Trophoblast cell (in vitro differentiated cells and primary cell): ENCODE measurements around the gene CYB5B.
"Not testable (repeated sequence)": the region's sequence is repeated elsewhere in the genome, so short reads cannot be mapped to it uniquely, and the experiment has no call there.

Source experiments
- DNase-seq, 2 donors: peaks; one replicate each; pipeline ENCODE4 v3.0.0-alpha.2; 2016
- H2AFZ ChIP-seq: 2 replicates; pipeline ENCODE4 v1.6.1; 2013; ENCODE audit warnings: low read length, moderate library complexity, mild to moderate bottlenecking; ENCODE audit not compliant: insufficient read depth, poor library complexity
- H2AK5ac ChIP-seq: 2 replicates; pipeline ENCODE4 v1.6.1; 2013; ENCODE audit warnings: mild to moderate bottlenecking, low read length
- H2BK120ac ChIP-seq: 2 replicates; pipeline ENCODE4 v1.6.1; 2013; ENCODE audit warnings: low read length, mild to moderate bottlenecking, moderate library complexity; ENCODE audit not compliant: insufficient read depth, poor library complexity
- H2BK12ac ChIP-seq: 2 replicates; pipeline ENCODE4 v1.6.1; 2013; ENCODE audit warnings: mild to moderate bottlenecking, low read length, moderate library complexity
- H2BK5ac ChIP-seq: 2 replicates; pipeline ENCODE4 v1.6.1; 2013; ENCODE audit warnings: low read length, low read depth, moderate library complexity, mild to moderate bottlenecking; ENCODE audit not compliant: poor library complexity
- H3K14ac ChIP-seq: 2 replicates; pipeline ENCODE4 v1.6.1; 2013; ENCODE audit warnings: mild to moderate bottlenecking, low read length
- H3K18ac ChIP-seq: 2 replicates; pipeline ENCODE4 v1.6.1; 2013; ENCODE audit warnings: mild to moderate bottlenecking, low read length
- H3K23ac ChIP-seq: 2 replicates; pipeline ENCODE4 v1.6.1; 2013; ENCODE audit warnings: low read length
- H3K27ac ChIP-seq: 2 replicates; pipeline ENCODE4 v1.5.1; 2013; ENCODE audit warnings: low read depth, mild to moderate bottlenecking, inconsistent platforms, low read length, moderate library complexity
- H3K27me3 ChIP-seq: 2 replicates; pipeline ENCODE4 v1.6.1; 2013; ENCODE audit warnings: inconsistent platforms, mild to moderate bottlenecking, low read length, moderate library complexity; ENCODE audit not compliant: insufficient read depth
- H3K36me3 ChIP-seq, 2 experiments: 1 replicate in 1 of 2; 2 replicates in 1 of 2; pipeline ENCODE4 v1.6.1; 2013; ENCODE audit warnings: low read length in 2 of 2, mild to moderate bottlenecking in 2 of 2, moderate library complexity in 1 of 2; ENCODE audit not compliant: insufficient read depth in 2 of 2, control insufficient read depth in 1 of 2
- H3K4ac ChIP-seq: 2 replicates; pipeline ENCODE4 v1.6.1; 2013; ENCODE audit warnings: low read depth, mild to moderate bottlenecking, low read length, moderate library complexity
- H3K4me1 ChIP-seq, 2 experiments: 1 replicate in 1 of 2; 2 replicates in 1 of 2; pipeline ENCODE4 v1.6.1; 2013; ENCODE audit warnings: low read length in 2 of 2, mild to moderate bottlenecking in 2 of 2, moderate library complexity in 1 of 2; ENCODE audit not compliant: insufficient read depth in 2 of 2, control insufficient read depth in 1 of 2
- H3K4me2 ChIP-seq: 2 replicates; pipeline ENCODE4 v1.6.1; 2013; ENCODE audit warnings: inconsistent platforms, mild to moderate bottlenecking, low read length, moderate library complexity
- H3K4me3 ChIP-seq: 2 replicates; pipeline ENCODE4 v1.5.1; 2013; ENCODE audit warnings: mild to moderate bottlenecking, low read depth, low read length, inconsistent platforms
- H3K79me1 ChIP-seq: one replicate; pipeline ENCODE4 v1.6.1; 2013; ENCODE audit warnings: low read length
- H3K79me2 ChIP-seq: 2 replicates; pipeline ENCODE4 v1.6.1; 2013; ENCODE audit warnings: low read length, mild to moderate bottlenecking; ENCODE audit not compliant: control insufficient read depth, insufficient read depth, poor library complexity
- H3K9ac ChIP-seq: 2 replicates; pipeline ENCODE4 v1.6.1; 2013; ENCODE audit warnings: mild to moderate bottlenecking, low read length
- H3K9me3 ChIP-seq: 2 replicates; pipeline ENCODE4 v1.6.1; 2013; ENCODE audit warnings: low read depth, mild to moderate bottlenecking, control low read depth, inconsistent platforms, low read length; ENCODE audit not compliant: insufficient read depth
- H4K12ac ChIP-seq: 2 replicates; pipeline ENCODE4 v1.6.1; 2013; ENCODE audit warnings: low read depth, mild to moderate bottlenecking, low read length, moderate library complexity
- H4K8ac ChIP-seq: 2 replicates; pipeline ENCODE4 v1.6.1; 2013; ENCODE audit warnings: low read depth, mild to moderate bottlenecking, low read length, moderate library complexity
- H4K91ac ChIP-seq: one replicate; pipeline ENCODE4 v1.6.1; 2013; ENCODE audit warnings: low read depth, mild to moderate bottlenecking, low read length, moderate library complexity
- whole genome bisulfite sequencing: extraction: QIAGEN DNeasy Blood & Tissue Kit; methylation state at CpG from one replicate; pipeline ENCODE4 v1.1.7; 2013; ENCODE audit warnings: missing lambda C conversion rate; ENCODE audit not compliant: insufficient read length, insufficient coverage; ENCODE audit errors: extremely low coverage; 5-methylcytosine and 5-hydroxymethylcytosine counted together

The CYB5B gene

GRCh38 chr16:69441030-69441429, 16.6 kb downstream of the CYB5B start:
- not testable (repeated sequence) for H3K14ac ChIP-seq, H3K27me3 ChIP-seq, H3K27ac ChIP-seq, H3K23ac ChIP-seq, H3K9ac ChIP-seq, H3K18ac ChIP-seq, H2BK5ac ChIP-seq, H4K12ac ChIP-seq, H3K36me3 ChIP-seq, H3K79me1 ChIP-seq, H3K79me2 ChIP-seq, DNase-seq, H2BK12ac ChIP-seq, H4K91ac ChIP-seq, H3K4me1 ChIP-seq, H2AK5ac ChIP-seq, H3K4me2 ChIP-seq, H3K4me3 ChIP-seq, H2AFZ ChIP-seq, H3K9me3 ChIP-seq, H2BK120ac ChIP-seq, H3K4ac ChIP-seq, H4K8ac ChIP-seq
- WGBS = no CpG with 5 or more reads among the region's 7 CpGs

- Histone ChIP-seq H3K27ac (no peak overlapping the region), H3K9me3 (no peaks in the 10 kb centered on the region), H3K4me2 (no peak overlapping the region), H3K14ac (no peak overlapping the region), H3K4ac (no peak overlapping the region), H3K23ac (no peak overlapping the region), H2AFZ (no peak overlapping the region), H2BK120ac (no peak overlapping the region), H3K79me2 (peaks cover 5% of the 10 kb centered on the region), H3K18ac (no peak overlapping the region), H3K36me3 (peaks cover 4 to 7% of the 10 kb centered on the region in 2 experiments), H4K91ac (no peak overlapping the region), H3K4me1 (peaks cover 0 to 2% of the 10 kb centered on the region in 2 experiments), H2BK12ac (no peak overlapping the region), H4K8ac (no peak overlapping the region), H3K27me3 (no peaks in the 10 kb centered on the region), H3K79me1 (no peaks in the 10 kb centered on the region), H3K4me3 (no peak overlapping the region), H4K12ac (no peak overlapping the region), H3K9ac (peak overlapping the region; percentile 61), H2AK5ac (no peak overlapping the region), H2BK5ac (no peak overlapping the region)
- no peak for DNase-seq
- no CpG with 5 or more reads among the region's 12 CpGs for WGBS
These were observed 19.7 kb downstream of the CYB5B start for GRCh38 chr16:69443927-69444631.

- no peak overlapping the region for H3K9ac ChIP-seq
- H4K12ac ChIP-seq = no peak overlapping the region
- H3K36me3 ChIP-seq = peaks cover 6 to 7% of the 10 kb centered on the region in 2 experiments
- no peak overlapping the region for H3K4ac ChIP-seq
- no CpG with 5 or more reads among the region's 2 CpGs for WGBS
- DNase-seq = no peak
- no peak overlapping the region for H2BK5ac ChIP-seq
- H3K27ac ChIP-seq = no peak overlapping the region
- H2BK120ac ChIP-seq = no peak overlapping the region
- H2AK5ac ChIP-seq = no peak overlapping the region
- H3K23ac ChIP-seq = no peak overlapping the region
- H4K8ac ChIP-seq = no peak overlapping the region
- no peaks in the 10 kb centered on the region for H3K79me1 ChIP-seq
- peaks cover 5% of the 10 kb centered on the region for H3K79me2 ChIP-seq
- no peak overlapping the region for H2AFZ ChIP-seq
- no peak overlapping the region for H3K4me2 ChIP-seq
- no peaks in the 10 kb centered on the region for H3K9me3 ChIP-seq
- no peak overlapping the region for H3K18ac ChIP-seq
- H4K91ac ChIP-seq = no peak overlapping the region
- H3K14ac ChIP-seq = no peak overlapping the region
- H3K27me3 ChIP-seq = no peaks in the 10 kb centered on the region
- no peak overlapping the region for H2BK12ac ChIP-seq
- H3K4me3 ChIP-seq = no peak overlapping the region
- peaks cover 0 to 2% of the 10 kb centered on the region in 2 experiments for H3K4me1 ChIP-seq
These were observed 20.6 kb downstream of the CYB5B start for GRCh38 chr16:69444873-69445517.

GRCh38 chr16:69448470-69449193, 24.2 kb downstream of the CYB5B start:
- Histone ChIP-seq H4K91ac (no peak overlapping the region), H3K4ac (no peak overlapping the region), H3K27me3 (no peaks in the 10 kb centered on the region), H3K14ac (no peak overlapping the region), H2AK5ac (no peak overlapping the region), H3K9ac (no peak overlapping the region), H4K12ac (no peak overlapping the region), H4K8ac (no peak overlapping the region), H3K79me1 (no peaks in the 10 kb centered on the region), H3K27ac (no peak overlapping the region), H2BK12ac (no peak overlapping the region), H2AFZ (no peak overlapping the region), H3K23ac (no peak overlapping the region), H3K79me2 (peaks cover 3% of the 10 kb centered on the region), H3K18ac (no peak overlapping the region), H3K4me2 (no peak overlapping the region), H3K36me3 (peaks cover 10 to 12% of the 10 kb centered on the region in 2 experiments), H2BK5ac (no peak overlapping the region), H2BK120ac (no peak overlapping the region), H3K9me3 (no peaks in the 10 kb centered on the region), H3K4me3 (no peak overlapping the region), H3K4me1 (peaks cover 0 to 2% of the 10 kb centered on the region in 2 experiments)
- peak in 1 of 2 donors; percentile 50 for DNase-seq
- WGBS = no CpG with 5 or more reads among the region's 3 CpGs
